ENCODE results near the gene JMJD7. TPM values are rescaled to one million over a fixed set of nuclear protein-coding genes. Genes with fewer than 3 reads are reported as not detected.

JMJD7 gene
- total RNA-seq, 4 donors from 2014 or later, result 6.1 to 12.8 (median 9.3) TPM

GRCh38 chr15:41851167-41851523 is 23.3 kb downstream of the JMJD7 start:
- TF ChIP-seq EP300 (IDR thresholded peaks at IDR 0.05) (no peak), POLR2A (IDR thresholded peaks at IDR 0.05) (no peak), CTCF (IDR thresholded peaks at IDR 0.05) (no peak), POLR2AphosphoS5 (IDR thresholded peaks at IDR 0.05) (no peak)
- peaks cover 54% of the 10 kb centered on the region for H3K27me3 ChIP-seq
- H3K4me1 ChIP-seq, result no peaks in the 10 kb centered on the region
- H3K9me3 ChIP-seq, result no peaks in the 10 kb centered on the region
- H3K4me3 ChIP-seq, result no peak overlapping the region
- no peak overlapping the region for H3K27ac ChIP-seq
- peaks cover 0 to 30% of the 10 kb centered on the region in 2 donors for H3K36me3 ChIP-seq
- 100% methylated on average over 1 of the region's 11 CpGs; no CpG with 5 or more reads in 1 of the 2 donors for WGBS, 2 donors (ENCODE audit: low coverage in 1 of 2)
- no peak for ATAC-seq

- no peak overlapping the region for H3K4me3 ChIP-seq
- TF ChIP-seq POLR2A (IDR thresholded peaks at IDR 0.05) (no peak), CTCF (IDR thresholded peaks at IDR 0.05) (no peak), POLR2AphosphoS5 (IDR thresholded peaks at IDR 0.05) (no peak), EP300 (IDR thresholded peaks at IDR 0.05) (no peak)
- H3K9me3 ChIP-seq, result no peaks in the 10 kb centered on the region
- whole genome bisulfite sequencing, 2 donors (ENCODE audit: low coverage in 1 of 2), result no CpG with 5 or more reads among the region's 8 CpGs
- H3K27ac ChIP-seq, result no peak overlapping the region
- no peak for ATAC-seq
- no peaks in the 10 kb centered on the region for H3K4me1 ChIP-seq
- peaks cover 61% of the 10 kb centered on the region for H3K27me3 ChIP-seq
- H3K36me3 ChIP-seq, result peaks cover 0 to 23% of the 10 kb centered on the region in 2 donors
Measured at GRCh38 chr15:41851755-41852370, 24.0 kb downstream of the JMJD7 start.

GRCh38 chr15:41852736-41853590 is 25.1 kb downstream of the JMJD7 start:
- H3K27me3 ChIP-seq, result peaks cover 70% of the 10 kb centered on the region
- WGBS, 2 donors (ENCODE audit: low coverage in 1 of 2), result 95% methylated on average over 4 of the region's 17 CpGs; no CpG with 5 or more reads in 1 of the 2 donors
- no peak for ATAC-seq

GRCh38 chr15:41853831-41854230 is 25.9 kb downstream of the JMJD7 start:
- ATAC-seq, result no peak
- no CpG with 5 or more reads among the region's 10 CpGs for WGBS, 2 donors (ENCODE audit: low coverage in 1 of 2)
- no peak for TF ChIP-seq CTCF (IDR thresholded peaks at IDR 0.05)

More at GRCh38 chr15:41852736-41853590, 25.1 kb downstream of the JMJD7 start:
- peaks cover 0 to 12% of the 10 kb centered on the region in 2 donors for H3K36me3 ChIP-seq
- no peaks in the 10 kb centered on the region for H3K9me3 ChIP-seq
- H3K27ac ChIP-seq, result no peak overlapping the region
- TF ChIP-seq CTCF (IDR thresholded peaks at IDR 0.05), result no peak
- H3K4me3 ChIP-seq, result no peak overlapping the region
- no peaks in the 10 kb centered on the region for H3K4me1 ChIP-seq

GRCh38 chr15:41854443-41854842 is 26.6 kb downstream of the JMJD7 start:
- no peaks in the 10 kb centered on the region for H3K36me3 ChIP-seq
- H3K4me1 ChIP-seq, result no peaks in the 10 kb centered on the region
- no peak overlapping the region for H3K27ac ChIP-seq
- H3K4me3 ChIP-seq, result no peak overlapping the region
- H3K9me3 ChIP-seq, result no peaks in the 10 kb centered on the region
- ATAC-seq, result no peak
- H3K27me3 ChIP-seq, result peaks cover 82% of the 10 kb centered on the region
- TF ChIP-seq POLR2AphosphoS5 (IDR thresholded peaks at IDR 0.05) (no peak), POLR2A (IDR thresholded peaks at IDR 0.05) (no peak)
- WGBS, 2 donors (ENCODE audit: low coverage in 1 of 2), result 93 to 100% methylated on average over 1 to 2 of the region's 9 CpGs

More at GRCh38 chr15:41853831-41854230, 25.9 kb downstream of the JMJD7 start:
- H3K9me3 ChIP-seq, result no peaks in the 10 kb centered on the region
- no peak overlapping the region for H3K4me3 ChIP-seq
- no peak overlapping the region for H3K27ac ChIP-seq
- no peaks in the 10 kb centered on the region for H3K4me1 ChIP-seq
- peaks cover 78% of the 10 kb centered on the region for H3K27me3 ChIP-seq
- peaks cover 0 to 3% of the 10 kb centered on the region in 2 donors for H3K36me3 ChIP-seq
